Fibroblast of the aortic adventitia (primary cell): ENCODE results near the gene VPS54. TPM values are rescaled to one million over a fixed set of nuclear protein-coding genes. Genes with fewer than 3 reads are reported as not detected.

Source experiments
- DNase-seq: peaks from one replicate; pipeline ENCODE4 v3.0.0-alpha.2; 2010; ENCODE audit warnings: low read depth
- H3K4me3 ChIP-seq: 2 replicates; pipeline ENCODE4 v1.5.1; 2011; ENCODE audit warnings: low read depth, mild to moderate bottlenecking, control low read depth, low read length, moderate library complexity
- total RNA-seq: library from RNA; depleted of rRNA; stranded (reverse); fragments of >200 nt; gene quantifications from 2 replicates; pipeline ENCODE4 v1.2.3, GENCODE V29; 2012; ENCODE audit warnings: low replicate concordance
- TF ChIP-seq, protein P1 (sequence below): IDR thresholded peaks from 2 replicates; pipeline ENCODE4 v1.5.1; 2011; ENCODE audit warnings: mild to moderate bottlenecking, low read length, control low read depth, inconsistent platforms; ENCODE audit not compliant: insufficient read depth

Gene VPS54
- total RNA-seq, 1 donor, result 18.1 TPM

DNA sequence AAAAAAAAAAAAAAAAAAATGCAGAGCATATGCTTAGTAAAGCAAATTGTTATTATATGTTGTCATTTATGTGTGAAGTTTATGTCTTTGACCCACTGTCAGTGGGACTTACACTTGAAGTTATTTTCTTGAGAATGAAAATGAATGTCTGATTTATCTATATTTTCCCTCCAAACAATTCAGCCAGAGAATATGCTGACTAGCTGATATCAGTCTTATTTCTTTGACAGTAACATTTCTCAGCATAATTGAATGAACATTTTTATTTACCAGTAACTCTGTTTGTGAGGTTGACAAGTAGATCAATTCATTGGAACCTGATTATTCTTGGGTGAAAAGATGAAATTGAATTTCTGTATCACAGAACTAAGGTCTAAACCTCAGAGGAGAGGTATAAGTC lies 40.0 kb upstream of the VPS54 start:
- no peak for DNase-seq
- no peak overlapping the region for H3K4me3 ChIP-seq
- TF ChIP-seq, protein P1, sequence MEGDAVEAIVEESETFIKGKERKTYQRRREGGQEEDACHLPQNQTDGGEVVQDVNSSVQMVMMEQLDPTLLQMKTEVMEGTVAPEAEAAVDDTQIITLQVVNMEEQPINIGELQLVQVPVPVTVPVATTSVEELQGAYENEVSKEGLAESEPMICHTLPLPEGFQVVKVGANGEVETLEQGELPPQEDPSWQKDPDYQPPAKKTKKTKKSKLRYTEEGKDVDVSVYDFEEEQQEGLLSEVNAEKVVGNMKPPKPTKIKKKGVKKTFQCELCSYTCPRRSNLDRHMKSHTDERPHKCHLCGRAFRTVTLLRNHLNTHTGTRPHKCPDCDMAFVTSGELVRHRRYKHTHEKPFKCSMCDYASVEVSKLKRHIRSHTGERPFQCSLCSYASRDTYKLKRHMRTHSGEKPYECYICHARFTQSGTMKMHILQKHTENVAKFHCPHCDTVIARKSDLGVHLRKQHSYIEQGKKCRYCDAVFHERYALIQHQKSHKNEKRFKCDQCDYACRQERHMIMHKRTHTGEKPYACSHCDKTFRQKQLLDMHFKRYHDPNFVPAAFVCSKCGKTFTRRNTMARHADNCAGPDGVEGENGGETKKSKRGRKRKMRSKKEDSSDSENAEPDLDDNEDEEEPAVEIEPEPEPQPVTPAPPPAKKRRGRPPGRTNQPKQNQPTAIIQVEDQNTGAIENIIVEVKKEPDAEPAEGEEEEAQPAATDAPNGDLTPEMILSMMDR, result no peak

- no peak for DNase-seq
- no peak overlapping the region for H3K4me3 ChIP-seq
- TF ChIP-seq, protein P1, result no peak
Observed at GRCh38 chr2:64056021-64056420, 36.8 kb upstream of the VPS54 start.

DNA sequence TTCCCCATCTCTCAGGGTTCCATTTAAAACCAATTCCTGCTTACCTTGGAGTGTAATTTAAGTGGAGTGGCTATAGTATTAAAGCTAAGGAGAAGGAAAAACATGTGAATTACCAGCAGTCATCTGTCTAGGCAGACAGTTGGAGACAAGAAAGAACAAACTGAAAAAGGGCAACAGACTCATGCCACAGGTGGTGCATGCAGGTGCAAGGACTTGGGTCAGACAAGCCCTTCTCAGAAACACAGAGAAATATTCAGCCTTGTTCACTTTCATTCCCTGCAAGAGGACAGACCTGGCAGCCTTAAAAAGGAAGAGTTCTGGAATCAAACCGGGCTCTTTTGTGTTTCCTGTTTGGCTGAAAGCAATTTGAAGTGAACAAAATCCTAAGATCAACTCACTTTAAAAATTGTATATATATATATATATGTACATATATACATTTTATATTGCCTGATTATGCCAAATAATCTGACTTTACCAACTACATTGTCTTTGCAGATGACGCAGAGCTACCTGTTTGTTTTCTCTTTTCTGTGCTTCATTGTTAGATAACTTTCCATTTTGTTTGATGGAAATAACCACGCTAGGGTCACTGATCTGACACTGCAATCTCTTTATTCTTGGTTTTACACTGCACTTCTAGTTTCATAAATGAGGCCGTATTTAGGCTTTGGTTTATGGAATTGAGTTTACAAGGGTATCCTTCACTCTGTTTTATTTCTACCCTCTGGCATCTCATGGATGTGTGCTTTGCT lies 35.1 kb upstream of the VPS54 start:
- DNase-seq, result no peak
- TF ChIP-seq, protein P1, result no peak
- H3K4me3 ChIP-seq, result no peak overlapping the region

DNA sequence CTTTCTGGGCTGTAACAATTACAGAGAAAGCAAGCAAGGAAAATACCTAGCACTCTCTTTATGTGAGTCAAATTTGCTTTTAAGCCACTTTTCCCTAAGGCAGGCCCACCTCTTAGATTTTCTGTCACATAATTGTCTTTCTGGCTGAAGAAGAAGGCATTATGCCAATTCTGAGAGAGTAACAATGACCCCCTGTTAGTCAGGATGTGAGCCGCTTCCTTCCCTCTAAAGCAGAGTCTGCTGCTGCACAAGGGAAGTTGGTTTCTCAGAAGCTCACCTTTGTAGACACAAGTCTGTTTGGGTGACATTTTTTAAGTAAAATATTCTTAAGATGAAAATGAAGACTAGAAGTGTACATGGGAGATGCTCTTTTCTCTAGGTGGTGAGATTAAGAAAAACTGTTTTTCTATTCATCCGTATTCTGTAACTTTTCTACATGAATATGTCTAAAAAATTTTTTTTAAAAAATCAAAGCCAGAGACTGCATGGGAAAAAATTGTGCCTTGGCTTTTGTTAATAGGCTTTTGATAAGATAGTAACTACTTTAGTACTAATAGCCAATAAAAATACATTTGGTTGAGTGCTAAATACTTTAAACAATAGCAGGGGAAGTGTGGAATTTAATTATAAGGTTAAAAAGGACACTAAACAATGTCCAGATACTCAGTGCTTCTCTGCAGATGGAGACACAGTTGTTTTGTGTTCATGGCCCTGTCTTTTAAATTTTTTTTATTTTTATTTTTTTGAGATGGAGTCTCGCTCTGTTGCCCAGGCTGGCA lies 33.4 kb upstream of the VPS54 start:
- no peak for DNase-seq
- H3K4me3 ChIP-seq, result no peak overlapping the region
- TF ChIP-seq, protein P1, result no peak

- TF ChIP-seq, protein P1, result peak; percentile 94
- no peak overlapping the region for H3K4me3 ChIP-seq
- peak; percentile 82 for DNase-seq
Observed at GRCh38 chr2:64049633-64050220, 30.5 kb upstream of the VPS54 start.

DNA sequence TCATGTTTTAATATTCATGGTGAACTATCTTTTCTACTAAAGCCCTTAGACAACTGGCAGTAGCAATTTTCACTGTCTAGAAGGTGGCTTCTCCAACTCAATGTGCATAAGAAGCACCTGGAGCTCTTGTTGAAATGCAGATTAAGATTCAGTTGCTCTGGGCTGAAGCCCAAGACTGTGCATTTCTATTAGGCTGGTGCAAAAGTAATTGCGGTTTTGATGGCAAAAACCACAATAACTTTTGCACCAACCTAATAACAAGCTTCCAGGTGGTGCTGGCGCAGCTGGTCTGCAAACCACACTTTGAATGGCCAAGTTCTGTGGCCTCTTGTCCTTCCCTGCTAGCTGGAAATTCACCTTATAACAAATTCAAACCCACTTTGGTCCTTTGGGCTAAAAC lies 26.7 kb upstream of the VPS54 start:
- TF ChIP-seq, protein P1, result no peak
- no peak for DNase-seq

More for the DNA sequence above, 26.7 kb upstream of the VPS54 start:
- H3K4me3 ChIP-seq, result no peak overlapping the region
